ENCODE data around the gene GNAS.

DNA sequence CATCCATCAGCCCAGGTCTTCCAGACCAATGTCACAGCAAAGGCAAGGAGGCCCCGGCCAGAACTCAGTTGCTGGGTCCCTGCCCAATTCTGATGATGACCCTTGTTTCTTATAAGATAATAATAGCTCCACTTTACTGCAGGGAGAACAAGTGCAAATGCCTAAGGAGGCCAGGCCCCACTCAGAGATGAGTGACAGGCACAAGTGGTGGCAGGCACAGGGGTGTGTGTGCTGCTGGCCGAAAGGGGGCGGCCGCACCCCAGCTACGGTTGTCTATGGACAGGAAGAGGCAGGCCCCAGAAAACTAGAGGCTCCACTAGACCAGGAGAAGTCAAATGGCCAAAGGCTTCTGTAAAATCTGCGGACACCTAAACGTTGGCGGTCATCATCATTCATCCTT, 30.4 kb upstream of the GNAS start:
- TF ChIP-seq, protein P1, sequence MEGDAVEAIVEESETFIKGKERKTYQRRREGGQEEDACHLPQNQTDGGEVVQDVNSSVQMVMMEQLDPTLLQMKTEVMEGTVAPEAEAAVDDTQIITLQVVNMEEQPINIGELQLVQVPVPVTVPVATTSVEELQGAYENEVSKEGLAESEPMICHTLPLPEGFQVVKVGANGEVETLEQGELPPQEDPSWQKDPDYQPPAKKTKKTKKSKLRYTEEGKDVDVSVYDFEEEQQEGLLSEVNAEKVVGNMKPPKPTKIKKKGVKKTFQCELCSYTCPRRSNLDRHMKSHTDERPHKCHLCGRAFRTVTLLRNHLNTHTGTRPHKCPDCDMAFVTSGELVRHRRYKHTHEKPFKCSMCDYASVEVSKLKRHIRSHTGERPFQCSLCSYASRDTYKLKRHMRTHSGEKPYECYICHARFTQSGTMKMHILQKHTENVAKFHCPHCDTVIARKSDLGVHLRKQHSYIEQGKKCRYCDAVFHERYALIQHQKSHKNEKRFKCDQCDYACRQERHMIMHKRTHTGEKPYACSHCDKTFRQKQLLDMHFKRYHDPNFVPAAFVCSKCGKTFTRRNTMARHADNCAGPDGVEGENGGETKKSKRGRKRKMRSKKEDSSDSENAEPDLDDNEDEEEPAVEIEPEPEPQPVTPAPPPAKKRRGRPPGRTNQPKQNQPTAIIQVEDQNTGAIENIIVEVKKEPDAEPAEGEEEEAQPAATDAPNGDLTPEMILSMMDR (IDR thresholded peaks at IDR 0.05): no peak
- TF ChIP-seq POLR2A (IDR thresholded peaks at IDR 0.05): no peak
